Dermis microvascular lymphatic vessel endothelial cell (primary cell): Measurements from ENCODE around the gene KRTAP5-9. TPM values are rescaled to one million over a fixed set of nuclear protein-coding genes. Genes with fewer than 3 reads are reported as not detected.
A peak's percentile ranks its signal among the peaks of the same experiment; 100 is the strongest.
"Not testable (repeated sequence)": the region's sequence is repeated elsewhere in the genome, so short reads cannot be mapped to it uniquely, and the experiment has no call there.

ENCODE experiments used
- DNase-seq, 2 donors: peaks; one replicate each; pipeline versions ENCODE4 v3.0.0 to v3.0.0-alpha.2; 2010; ENCODE audit warnings: low read depth in 2 of 2
- total RNA-seq: library from RNA; depleted of rRNA; stranded (reverse); fragments of >200 nt; gene quantifications from 2 replicates; pipeline ENCODE4 v1.2.1, GENCODE V29; 2014

KRTAP5-9 gene
- total RNA-seq, 1 donor from 2014 or later: not detected

DNA sequence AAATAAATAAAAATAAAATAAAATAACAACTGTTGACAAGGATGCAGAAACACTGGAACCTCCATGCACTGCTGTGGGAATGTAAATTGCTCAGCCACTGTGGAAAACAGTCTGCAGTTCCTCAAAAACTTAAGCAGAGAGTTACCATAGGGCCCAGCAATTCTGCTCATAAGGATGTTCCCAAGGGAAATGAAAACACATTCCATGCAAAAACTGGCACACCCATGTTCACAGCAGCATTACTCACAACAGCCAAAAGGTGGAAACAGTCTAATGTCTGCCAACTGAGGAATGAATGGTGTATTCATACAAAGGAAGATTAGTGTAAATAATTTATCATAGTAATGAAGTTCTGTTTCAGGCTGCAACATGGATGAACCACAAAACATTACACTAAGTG lies 13.9 kb downstream of the KRTAP5-9 start:
- DNase-seq: no peak

DNA sequence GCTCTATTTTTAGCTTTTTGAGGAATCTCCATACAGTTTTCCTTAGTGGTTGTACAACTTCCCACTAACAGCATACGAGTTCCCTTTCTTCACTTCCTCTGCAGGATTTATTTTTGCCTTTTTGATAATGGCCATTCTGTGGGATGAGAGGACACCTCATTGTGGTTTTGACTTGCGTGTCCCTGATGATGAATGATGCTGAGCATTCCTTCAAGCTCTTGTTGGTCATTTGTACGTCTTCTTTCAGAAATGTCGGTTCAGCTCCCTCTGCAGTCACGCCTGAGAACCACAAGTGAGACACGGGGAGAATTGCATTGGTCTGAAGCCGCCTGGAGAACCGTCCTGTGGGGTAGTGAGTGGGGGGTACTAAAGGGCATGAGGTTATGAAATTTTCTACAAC lies 15.2 kb downstream of the KRTAP5-9 start:
- DNase-seq: peak; percentile 29 to 68

- DNase-seq: no peak
These were observed 16.2 kb downstream of the KRTAP5-9 start for GRCh38 chr11:71564430-71564829.

- DNase-seq: no peak
These were observed 17.0 kb downstream of the KRTAP5-9 start, which contains the start of gene KRTAP5-10 for GRCh38 chr11:71565263-71565662. KRTAP5-10 (plus strand) TSS chr11:71565563; CDS start chr11:71565588, 25 bp downstream.

DNA sequence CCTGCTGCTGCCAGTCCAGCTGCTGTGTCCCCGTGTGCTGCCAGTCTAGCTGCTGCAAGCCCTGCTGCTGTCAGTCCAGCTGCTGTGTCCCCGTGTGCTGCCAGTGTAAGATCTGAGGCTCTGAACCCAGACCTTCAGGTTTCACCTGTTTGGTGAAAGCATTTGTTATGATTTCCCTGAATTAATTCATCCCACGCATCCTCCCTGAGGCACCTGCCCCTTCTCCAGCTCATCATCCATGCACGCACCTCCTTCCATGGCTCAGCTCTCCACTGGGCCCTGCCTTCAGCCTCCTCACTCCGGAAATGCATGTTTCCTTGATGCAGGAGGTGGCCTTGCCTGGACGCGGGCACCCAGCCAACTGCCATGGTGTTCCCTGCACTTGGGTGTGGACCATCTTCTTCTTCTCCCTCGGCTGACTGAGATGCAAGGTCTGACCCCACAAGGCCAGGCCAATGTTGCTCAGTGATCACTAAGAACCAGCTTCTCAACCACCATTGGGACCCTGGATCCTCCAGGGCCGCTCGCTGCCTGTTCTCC lies 17.9 kb downstream of the KRTAP5-9 start:
- DNase-seq: no peak

- DNase-seq: not testable (repeated sequence)
These were observed 18.7 kb downstream of the KRTAP5-9 start for GRCh38 chr11:71566626-71567599.

- not testable (repeated sequence) for DNase-seq
These were observed 19.4 kb downstream of the KRTAP5-9 start for GRCh38 chr11:71567633-71568032.

DNA sequence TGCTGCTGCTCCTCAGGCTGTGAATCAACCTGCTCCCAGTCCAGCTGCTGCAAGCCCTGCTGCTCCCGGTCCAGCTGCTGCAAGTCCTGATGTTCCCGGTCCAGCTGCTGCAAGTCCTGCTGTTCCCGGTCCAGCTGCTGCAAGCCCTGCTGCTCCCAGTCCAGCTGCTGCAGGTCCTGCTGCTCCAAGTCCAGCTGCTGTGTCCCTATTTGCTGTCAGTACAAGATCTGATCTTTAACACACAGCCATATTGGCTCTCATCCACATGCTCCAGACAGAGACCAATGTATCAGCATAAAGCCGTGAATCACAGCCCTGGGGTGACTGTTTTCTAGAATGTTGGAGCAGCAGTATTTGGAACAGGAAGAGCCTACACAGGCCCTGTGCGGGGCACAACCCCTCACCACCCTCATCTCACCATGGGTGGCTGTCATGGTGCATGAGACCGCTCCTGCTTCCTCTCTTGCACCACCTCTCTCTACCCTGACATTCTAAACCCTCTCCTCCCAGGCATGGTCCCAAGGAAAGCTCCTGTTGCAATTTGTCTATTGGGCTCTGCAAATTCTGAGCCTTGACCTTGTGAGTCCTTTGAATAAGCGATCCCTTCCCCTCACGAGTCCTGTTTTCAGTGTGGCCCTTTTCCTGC lies 20.6 kb downstream of the KRTAP5-9 start:
- DNase-seq: peak in 1 of 2 donors; percentile 23

DNA sequence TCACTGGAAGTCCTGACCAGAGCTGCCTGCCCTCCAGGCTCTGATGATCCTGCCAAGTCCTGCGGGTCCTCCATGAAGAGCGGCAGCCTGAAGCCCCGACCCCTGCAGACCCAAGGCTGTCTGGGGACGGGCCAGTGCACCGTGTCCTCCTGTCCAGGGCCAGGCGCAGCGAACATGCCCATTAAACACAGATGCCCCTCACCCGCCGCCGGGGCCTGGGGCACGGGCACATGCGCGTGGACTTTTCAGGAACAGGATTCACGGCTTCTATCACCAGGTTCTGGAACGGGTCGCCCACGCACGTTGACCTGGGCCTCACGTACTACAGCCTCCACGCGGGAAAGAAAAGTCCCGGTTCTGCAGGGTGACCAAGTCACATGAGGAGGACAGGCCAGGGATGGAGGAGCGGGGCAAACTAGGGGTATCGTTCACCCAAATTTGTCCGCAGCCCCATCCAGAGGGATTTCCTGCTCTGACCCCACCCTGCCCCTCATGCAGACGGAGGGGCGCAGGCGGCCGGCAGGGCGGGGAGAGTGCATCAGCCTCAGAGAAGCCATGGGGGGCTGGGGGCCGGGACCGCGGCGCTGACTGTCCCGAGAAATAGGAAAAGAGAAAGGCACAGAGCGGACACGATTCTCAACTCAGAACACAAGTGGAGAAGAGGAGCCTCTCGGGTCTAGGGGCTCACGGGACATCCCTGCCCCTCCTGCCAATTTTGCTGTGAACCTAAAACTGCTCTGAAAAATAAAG lies 23.1 kb downstream of the KRTAP5-9 start:
- DNase-seq: not testable (repeated sequence)

DNA sequence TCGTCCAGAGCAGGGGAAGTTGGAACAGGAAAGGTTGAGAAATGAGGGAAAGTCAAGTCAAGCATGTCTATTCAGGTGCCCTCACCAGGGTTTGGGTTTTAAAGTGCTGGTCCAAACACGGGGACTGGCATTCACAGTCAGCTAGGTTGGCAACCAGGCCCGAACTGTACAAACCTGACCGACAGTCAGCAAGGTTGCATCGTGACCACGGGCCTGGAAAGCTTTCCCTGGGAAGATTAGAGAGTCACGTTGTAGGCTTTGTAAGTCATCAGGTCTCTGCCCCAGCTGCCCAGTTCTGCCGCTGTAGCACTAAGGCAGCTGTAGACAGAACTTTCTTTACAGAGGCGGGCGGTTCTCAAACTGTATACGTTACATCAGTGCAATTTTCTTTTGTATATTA lies 24.6 kb downstream of the KRTAP5-9 start:
- no peak for DNase-seq

DNA sequence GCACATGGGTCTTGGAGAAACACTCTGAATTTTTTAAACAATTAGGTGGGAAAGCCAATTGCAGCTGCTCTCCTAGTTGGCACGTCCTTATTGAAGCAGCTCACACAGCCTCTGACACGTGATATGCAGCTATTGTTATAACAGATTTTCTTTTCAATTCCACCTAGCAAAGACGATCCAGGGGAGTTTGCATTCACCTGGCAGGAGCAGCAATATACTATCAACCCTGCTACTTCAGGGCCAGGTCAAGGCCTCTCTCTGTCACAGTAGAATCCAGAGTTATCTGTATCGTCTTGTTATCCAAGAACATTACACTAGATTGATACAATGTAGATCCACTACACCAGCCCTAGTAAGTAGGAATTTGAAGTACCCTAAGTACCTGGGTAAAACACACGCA lies 26.2 kb downstream of the KRTAP5-9 start:
- no peak for DNase-seq

GRCh38 chr11:71575723-71576424 lies 27.7 kb downstream of the KRTAP5-9 start:
- DNase-seq: no peak

DNA sequence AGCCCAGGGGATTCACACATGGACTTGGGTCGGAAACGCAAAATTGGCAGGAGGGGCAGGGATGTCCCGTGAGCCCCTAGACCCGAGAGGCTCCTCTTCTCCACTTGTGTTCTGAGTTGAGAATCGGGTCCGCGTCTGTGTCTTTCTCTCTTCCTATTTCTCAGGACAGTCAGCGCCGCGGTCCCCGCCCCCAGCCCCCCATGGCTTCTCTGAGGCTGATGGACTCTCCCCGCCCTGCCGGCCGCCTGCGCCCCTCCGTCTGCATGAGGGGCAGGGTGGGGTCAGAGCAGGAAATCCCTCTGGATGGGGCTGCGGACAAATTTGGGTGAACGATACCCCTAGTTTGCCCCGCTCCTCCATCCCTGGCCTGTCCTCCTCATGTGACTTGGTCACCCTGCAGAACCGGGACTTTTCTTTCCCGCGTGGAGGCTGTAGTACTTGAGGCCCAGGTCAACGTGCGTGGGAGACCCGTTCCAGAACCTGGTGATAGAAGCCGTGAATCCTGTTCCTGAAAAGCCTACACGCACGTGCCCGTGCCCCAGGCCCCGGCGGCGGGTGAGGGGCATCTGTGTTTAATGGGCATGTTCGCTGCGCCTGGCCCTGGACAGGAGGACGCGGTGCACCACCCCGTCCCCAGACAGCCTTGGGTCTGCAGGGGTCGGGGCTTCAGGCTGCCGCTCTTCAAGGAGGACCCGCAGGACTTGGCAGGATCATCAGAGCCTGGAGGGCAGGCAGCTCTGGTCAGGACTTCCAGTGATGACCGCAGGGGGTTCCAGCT lies 28.7 kb downstream of the KRTAP5-9 start:
- DNase-seq: not testable (repeated sequence)

GRCh38 chr11:71577469-71578004 lies 29.3 kb downstream of the KRTAP5-9 start:
- DNase-seq: no peak

DNA sequence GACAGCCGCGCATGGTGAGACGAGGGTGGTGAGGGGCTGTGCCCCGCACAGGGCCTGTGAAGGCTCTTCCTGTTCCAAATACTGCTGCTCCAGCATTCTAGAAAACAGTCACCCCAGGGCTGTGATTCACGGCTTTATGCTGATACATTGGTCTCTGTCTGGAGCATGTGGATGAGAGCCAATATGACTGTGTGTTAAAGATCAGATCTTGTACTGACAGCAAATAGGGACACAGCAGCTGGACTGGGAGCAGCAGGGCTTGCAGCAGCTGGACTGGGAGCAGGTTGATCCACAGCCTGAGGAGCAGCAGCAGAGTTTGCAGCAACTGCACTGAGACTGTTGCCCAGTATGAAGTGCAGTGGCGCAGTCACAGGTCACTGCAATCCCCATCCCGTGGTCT lies 31.3 kb downstream of the KRTAP5-9 start:
- not testable (repeated sequence) for DNase-seq

DNA sequence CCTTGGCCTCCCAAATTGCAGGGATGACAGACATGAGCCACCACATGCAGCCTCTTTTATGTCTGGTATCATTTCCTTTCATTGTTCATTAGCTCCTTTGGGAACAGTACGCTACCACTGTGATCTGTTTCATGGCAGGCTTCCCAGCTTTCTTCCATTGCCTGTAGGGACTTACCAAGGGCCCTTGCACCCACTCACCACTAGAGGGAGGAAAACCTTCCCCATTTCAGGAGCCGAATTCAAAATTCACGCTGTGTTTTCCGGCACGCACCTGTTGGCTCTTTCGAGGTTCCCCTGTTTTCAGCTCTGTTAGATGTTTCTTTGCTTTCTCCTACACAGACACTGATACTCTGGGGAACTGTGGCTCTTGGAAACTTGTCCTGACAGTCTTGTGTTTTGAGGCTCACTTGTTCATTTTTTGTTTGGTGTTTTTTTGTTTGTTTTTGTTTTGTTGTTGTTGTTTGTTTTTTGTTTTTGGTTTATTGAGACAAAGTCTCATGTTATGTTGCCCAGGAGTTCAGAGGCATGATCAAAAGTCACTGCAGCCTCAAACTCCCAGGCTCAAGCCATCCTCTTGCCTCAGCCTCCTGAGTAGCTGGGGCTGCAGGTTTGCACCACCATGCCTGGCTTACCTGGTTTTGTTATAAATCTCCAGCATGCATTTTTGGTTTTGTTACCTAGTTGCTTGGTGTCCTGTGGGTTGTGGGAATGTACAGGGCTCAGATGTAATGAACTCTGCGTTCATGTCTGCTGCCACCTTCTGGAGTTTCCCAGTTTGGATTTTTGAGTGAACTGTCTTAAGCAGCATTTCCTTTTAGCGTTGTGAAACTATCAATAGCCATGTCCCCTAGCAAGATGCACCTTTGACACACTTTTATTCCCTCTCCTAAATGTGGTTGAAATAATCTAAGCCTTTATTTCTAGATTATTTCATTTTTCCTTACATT lies 32.1 kb downstream of the KRTAP5-9 start:
- peak; percentile 80 to 87 for DNase-seq

DNA sequence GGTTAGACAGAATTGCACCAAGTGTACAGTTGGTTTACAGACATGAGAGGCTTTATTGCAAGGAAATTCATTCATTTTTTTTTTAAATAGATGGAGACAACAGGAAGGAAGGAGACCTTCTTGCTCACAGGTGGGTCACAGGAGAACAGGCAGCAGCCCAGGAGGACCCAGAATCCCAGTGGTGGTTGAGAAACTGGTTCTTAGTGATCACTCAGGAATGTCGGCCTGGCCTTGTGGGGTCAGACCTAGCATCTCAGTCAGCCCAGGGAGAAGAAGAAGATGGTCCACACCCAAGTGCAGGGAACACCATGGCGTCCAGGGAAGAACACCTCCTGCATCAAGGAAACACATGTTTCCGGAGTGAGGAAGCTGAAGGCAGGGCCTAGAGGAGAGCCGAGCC lies 33.6 kb downstream of the KRTAP5-9 start:
- no peak for DNase-seq

- no peak for DNase-seq
These were observed 34.2 kb downstream of the KRTAP5-9 start, which contains the start of gene KRTAP5-11 for GRCh38 chr11:71582309-71582895. KRTAP5-11 (minus strand) TSS chr11:71582875; CDS start chr11:71582837, 38 bp downstream.
